Measurements from ENCODE around the gene DHRS7C.

The DHRS7C gene

DNA sequence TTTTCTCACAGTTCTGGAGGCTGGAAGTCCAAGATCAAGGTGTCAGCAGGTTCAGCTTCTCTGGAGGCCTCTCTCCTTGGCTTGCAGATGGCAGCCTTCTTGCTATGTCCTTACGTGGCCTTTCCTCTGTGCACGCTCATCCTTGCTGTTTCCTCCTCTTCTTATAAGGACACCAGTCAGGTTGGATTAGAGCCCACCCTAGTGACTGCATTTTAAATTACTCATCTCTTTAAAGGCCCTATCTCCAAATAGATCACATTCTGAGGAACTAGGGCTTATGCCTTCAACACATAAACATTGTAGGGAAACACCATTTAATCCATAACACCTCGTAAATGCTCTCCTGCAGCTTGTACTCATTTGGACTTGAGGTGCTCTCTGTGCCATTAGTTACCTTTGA is 36.3 kb downstream of the DHRS7C start:
- Mint-ChIP-seq H3K4me3 (no peak overlapping the region), H3K36me3 (no peaks in the 10 kb centered on the region), H3K9me3 (no peaks in the 10 kb centered on the region), H3K27ac (no peak overlapping the region), H3K4me1 (no peaks in the 10 kb centered on the region)
- no peak for ATAC-seq
- DNase-seq (ENCODE audit: low spot score in 2 of 2) = no peak

- no peak for ATAC-seq
- no peak overlapping the region for H3K4me3 Mint-ChIP-seq
- H3K36me3 Mint-ChIP-seq = no peaks in the 10 kb centered on the region
- no peak for DNase-seq (ENCODE audit: low spot score in 2 of 2)
- no peaks in the 10 kb centered on the region for H3K9me3 Mint-ChIP-seq
- no peaks in the 10 kb centered on the region for H3K4me1 Mint-ChIP-seq
- H3K27ac Mint-ChIP-seq = no peak overlapping the region
Measured at GRCh38 chr17:9750524-9750923, 40.9 kb downstream of the DHRS7C start.

- no peaks in the 10 kb centered on the region for H3K36me3 Mint-ChIP-seq
- H3K4me1 Mint-ChIP-seq = no peaks in the 10 kb centered on the region
- H3K4me3 Mint-ChIP-seq = no peak overlapping the region
- H3K27ac Mint-ChIP-seq = no peak overlapping the region
- no peaks in the 10 kb centered on the region for H3K9me3 Mint-ChIP-seq
- DNase-seq (ENCODE audit: low spot score in 2 of 2) (no peak), ATAC-seq (no peak)
Measured at GRCh38 chr17:9729735-9730420, 61.5 kb downstream of the DHRS7C start.

- no peak overlapping the region for H3K27ac Mint-ChIP-seq
- H3K9me3 Mint-ChIP-seq = no peaks in the 10 kb centered on the region
- H3K36me3 Mint-ChIP-seq = no peaks in the 10 kb centered on the region
- no peak for ATAC-seq
- no peak for DNase-seq (ENCODE audit: low spot score in 2 of 2)
- H3K4me1 Mint-ChIP-seq = no peaks in the 10 kb centered on the region
- H3K4me3 Mint-ChIP-seq = no peak overlapping the region
Measured at GRCh38 chr17:9729034-9729650, 62.2 kb downstream of the DHRS7C start.

DNA sequence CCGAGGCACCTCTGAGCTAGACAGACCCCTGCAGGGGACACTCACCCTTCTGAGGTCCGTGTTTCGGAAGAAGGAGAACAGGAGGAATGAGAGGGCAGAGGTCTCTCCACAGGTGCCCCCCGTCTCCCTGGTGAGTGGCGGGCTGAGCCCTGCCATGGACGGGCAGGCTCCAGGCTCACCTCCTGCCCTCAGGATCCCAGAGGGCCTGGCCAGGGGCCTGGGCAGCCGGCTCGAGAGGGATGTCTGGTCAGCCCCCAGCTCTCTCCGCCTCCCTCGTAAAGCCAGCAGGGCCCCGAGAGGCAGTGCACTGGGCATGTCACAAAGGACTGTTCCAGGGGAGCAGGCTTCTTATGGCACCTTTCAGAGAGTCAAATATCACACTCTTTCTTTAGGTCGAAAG is 62.8 kb downstream of the DHRS7C start:
- no peaks in the 10 kb centered on the region for H3K36me3 Mint-ChIP-seq
- H3K9me3 Mint-ChIP-seq = no peaks in the 10 kb centered on the region
- ATAC-seq (no peak), DNase-seq (ENCODE audit: low spot score in 2 of 2) (no peak)
- no peak overlapping the region for H3K4me3 Mint-ChIP-seq
- H3K27ac Mint-ChIP-seq = no peak overlapping the region
- H3K4me1 Mint-ChIP-seq = no peaks in the 10 kb centered on the region

DNA sequence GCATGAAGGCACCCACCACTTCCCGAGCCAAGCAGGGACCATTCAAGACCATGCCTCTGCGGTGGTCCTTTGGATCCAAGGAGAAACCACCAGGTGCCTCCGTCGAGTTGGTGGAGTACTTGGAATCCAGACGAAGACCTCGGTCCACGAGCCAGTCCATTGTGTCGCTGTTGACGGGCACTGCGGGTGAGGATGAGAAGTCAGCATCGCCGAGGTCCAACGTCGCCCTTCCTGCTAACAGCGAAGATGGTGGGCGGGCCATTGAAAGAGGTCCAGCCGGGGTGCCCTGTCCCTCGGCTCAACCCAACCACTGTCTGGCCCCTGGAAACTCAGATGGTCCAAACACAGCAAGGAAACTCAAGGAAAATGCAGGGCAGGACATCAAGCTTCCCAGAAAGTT is 63.4 kb downstream of the DHRS7C start:
- no peaks in the 10 kb centered on the region for H3K36me3 Mint-ChIP-seq
- no peak for ATAC-seq

DNA sequence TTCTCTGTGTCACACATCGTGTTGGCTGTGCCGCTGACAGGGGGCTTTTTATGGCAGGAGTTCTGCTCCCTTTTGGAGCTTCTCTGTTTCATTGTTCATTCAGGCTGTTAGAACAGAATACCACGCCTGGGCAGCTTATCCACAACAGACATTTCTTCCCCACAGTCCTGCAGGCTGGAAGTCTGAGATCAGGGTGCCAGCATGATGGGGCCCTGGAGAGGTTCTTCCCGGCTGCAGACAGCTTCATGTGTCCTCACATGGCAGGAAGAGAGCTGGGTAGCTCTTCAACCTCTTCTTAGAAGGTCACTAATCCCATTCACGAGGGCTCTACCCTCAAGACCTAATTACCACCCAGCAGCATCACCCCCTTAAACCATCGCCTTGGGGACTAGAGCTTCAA is 65.1 kb downstream of the DHRS7C start:
- Mint-ChIP-seq H3K27ac (no peak overlapping the region), H3K4me3 (no peak overlapping the region), H3K4me1 (no peaks in the 10 kb centered on the region), H3K9me3 (no peaks in the 10 kb centered on the region), H3K36me3 (no peaks in the 10 kb centered on the region)
- ATAC-seq (no peak), DNase-seq (ENCODE audit: low spot score in 2 of 2) (no peak)

More for the DNA sequence above, 63.4 kb downstream of the DHRS7C start:
- no peak for DNase-seq (ENCODE audit: low spot score in 2 of 2)
- H3K4me1 Mint-ChIP-seq = no peaks in the 10 kb centered on the region
- no peak overlapping the region for H3K27ac Mint-ChIP-seq
- no peak overlapping the region for H3K4me3 Mint-ChIP-seq
- no peaks in the 10 kb centered on the region for H3K9me3 Mint-ChIP-seq

GRCh38 chr17:9725575-9725974 is 65.8 kb downstream of the DHRS7C start:
- DNase-seq (ENCODE audit: low spot score in 2 of 2) (no peak), ATAC-seq (no peak)
- H3K4me1 Mint-ChIP-seq = no peaks in the 10 kb centered on the region
- H3K4me3 Mint-ChIP-seq = no peak overlapping the region
- H3K9me3 Mint-ChIP-seq = no peaks in the 10 kb centered on the region
- H3K27ac Mint-ChIP-seq = no peak overlapping the region
- no peaks in the 10 kb centered on the region for H3K36me3 Mint-ChIP-seq
